H9 (cell line): ENCODE measurements around the gene KRT85. TPM values are rescaled to one million over a fixed set of nuclear protein-coding genes. Genes with fewer than 3 reads are reported as not detected.

Experiments used
- DNase-seq: peaks from one replicate; pipeline ENCODE4 v3.0.0-alpha.2; 2017
- H2AFZ ChIP-seq: one replicate; pipeline ENCODE4 v1.6.1; 2013; ENCODE audit warnings: mild to moderate bottlenecking, low read length, control low read depth, moderate library complexity
- H2AK5ac ChIP-seq: 2 replicates; pipeline ENCODE4 v1.6.1; 2013; ENCODE audit warnings: low read length, control low read depth, mixed read lengths; ENCODE audit not compliant: insufficient read length
- H2BK120ac ChIP-seq: one replicate; pipeline ENCODE4 v1.6.1; 2013; ENCODE audit warnings: low read depth, mild to moderate bottlenecking, low read length, control low read depth, inconsistent platforms; ENCODE audit not compliant: poor library complexity, severe bottlenecking
- H2BK12ac ChIP-seq: 2 replicates; pipeline ENCODE4 v1.6.1; 2013; ENCODE audit warnings: low read length, control low read depth, mixed read lengths, low read depth; ENCODE audit not compliant: insufficient read length
- H2BK15ac ChIP-seq: 2 replicates; pipeline ENCODE4 v1.6.1; 2013; ENCODE audit warnings: low read depth, low read length, control low read depth
- H2BK20ac ChIP-seq: one replicate; pipeline ENCODE4 v1.6.1; 2013; ENCODE audit warnings: low read depth, mild to moderate bottlenecking, low read length, control low read depth, inconsistent platforms; ENCODE audit not compliant: poor library complexity, severe bottlenecking
- H2BK5ac ChIP-seq: 2 replicates; pipeline ENCODE4 v1.6.1; 2013; ENCODE audit warnings: low read length, control low read depth, mixed read lengths; ENCODE audit not compliant: insufficient read length
- H3K14ac ChIP-seq: 2 replicates; pipeline ENCODE4 v1.6.1; 2013; ENCODE audit warnings: low read length, control low read depth; ENCODE audit not compliant: insufficient read depth
- H3K18ac ChIP-seq: 2 replicates; pipeline ENCODE4 v1.6.1; 2013; ENCODE audit warnings: low read depth, mild to moderate bottlenecking, mixed read lengths, low read length, control low read depth; ENCODE audit not compliant: insufficient read length
- H3K23ac ChIP-seq: 2 replicates; pipeline ENCODE4 v1.6.1; 2013; ENCODE audit warnings: low read length, control low read depth, mixed read lengths, low read depth; ENCODE audit not compliant: insufficient read length
- H3K23me2 ChIP-seq: 2 replicates; pipeline ENCODE4 v1.6.1; 2013; ENCODE audit warnings: low read depth, mild to moderate bottlenecking, mixed read lengths, low read length, control low read depth; ENCODE audit not compliant: insufficient read length, poor library complexity, severe bottlenecking
- H3K27ac ChIP-seq: 2 replicates; pipeline ENCODE4 v1.5.1; 2013; ENCODE audit warnings: low read length, control low read depth, mixed read lengths, low read depth; ENCODE audit not compliant: insufficient read length
- H3K27me3 ChIP-seq: 2 replicates; pipeline ENCODE4 v1.6.1; 2013; ENCODE audit warnings: low read length, control low read depth, inconsistent platforms; ENCODE audit not compliant: insufficient read depth
- H3K4ac ChIP-seq: 2 replicates; pipeline ENCODE4 v1.6.1; 2013; ENCODE audit warnings: low read depth, mild to moderate bottlenecking, control low read depth, inconsistent platforms, low read length, moderate library complexity
- H3K4me1 ChIP-seq: 2 replicates; pipeline ENCODE4 v1.6.1; 2013; ENCODE audit warnings: low read length, control low read depth, inconsistent platforms; ENCODE audit not compliant: insufficient read depth
- H3K4me2 ChIP-seq: 2 replicates; pipeline ENCODE4 v1.6.1; 2013; ENCODE audit warnings: low read length, control low read depth, mixed read lengths; ENCODE audit not compliant: insufficient read length, insufficient read depth
- H3K56ac ChIP-seq: 2 replicates; pipeline ENCODE4 v1.6.1; 2013; ENCODE audit warnings: low read depth, mild to moderate bottlenecking, mixed read lengths, low read length, control low read depth; ENCODE audit not compliant: insufficient read length
- H3K79me1 ChIP-seq: 2 replicates; pipeline ENCODE4 v1.6.1; 2013; ENCODE audit warnings: low read depth, mild to moderate bottlenecking, moderate library complexity, low read length, control low read depth, inconsistent platforms; ENCODE audit not compliant: insufficient read depth, poor library complexity, severe bottlenecking
- H3K79me2 ChIP-seq: 2 replicates; pipeline ENCODE4 v1.6.1; 2013; ENCODE audit warnings: low read length, control low read depth, inconsistent platforms; ENCODE audit not compliant: insufficient read depth
- H3K9ac ChIP-seq: 2 replicates; pipeline ENCODE4 v1.6.1; 2013; ENCODE audit warnings: low read length, control low read depth, mixed read lengths; ENCODE audit not compliant: insufficient read length; ENCODE audit errors: extremely low read depth
- H3K9me3 ChIP-seq: one replicate; pipeline ENCODE4 v1.6.1; 2013; ENCODE audit warnings: low read depth, low read length, inconsistent platforms; ENCODE audit not compliant: control insufficient read depth
- H3T11ph ChIP-seq: one replicate; pipeline ENCODE4 v1.6.1; 2013; ENCODE audit warnings: mild to moderate bottlenecking, low read length, control low read depth, inconsistent platforms
- H4K20me1 ChIP-seq: one replicate; pipeline ENCODE4 v1.6.1; 2013; ENCODE audit not compliant: control insufficient read depth, insufficient read length, insufficient read depth
- H4K5ac ChIP-seq: 2 replicates; pipeline ENCODE4 v1.6.1; 2013; ENCODE audit warnings: low read depth, mild to moderate bottlenecking, mixed read lengths, low read length, control low read depth; ENCODE audit not compliant: insufficient read length
- H4K8ac ChIP-seq: replicated peaks from 2 replicates; pipeline ENCODE4 v1.6.1; 2013; ENCODE audit warnings: low read length, control low read depth, mixed read lengths, low read depth; ENCODE audit not compliant: insufficient read length
- H4K91ac ChIP-seq: 2 replicates; pipeline ENCODE4 v1.6.1; 2013; ENCODE audit warnings: low read depth, mild to moderate bottlenecking, moderate library complexity, mixed read lengths, low read length, control low read depth; ENCODE audit not compliant: insufficient read length
- H3K27ac Mint-ChIP-seq, 3 experiments: 2 replicates in 2 of 3; 3 replicates in 1 of 3; pipeline ENCODE4 v1.8.0; 2020 to 2021; ENCODE audit warnings: mixed read lengths in 3 of 3, mild to moderate bottlenecking in 1 of 3, moderate library complexity in 1 of 3
- H3K27me3 Mint-ChIP-seq: 2 replicates; pipeline ENCODE4 v1.8.0; 2021; ENCODE audit warnings: low read depth, mild to moderate bottlenecking, moderate library complexity, mixed read lengths
- H3K36me3 Mint-ChIP-seq, 3 experiments: 2 replicates in 2 of 3; 3 replicates in 1 of 3; pipeline ENCODE4 v1.8.0; 2020 to 2021; ENCODE audit warnings: low read depth in 3 of 3, mixed read lengths in 3 of 3; ENCODE audit not compliant: insufficient read depth in 1 of 3
- H3K4me1 Mint-ChIP-seq, 2 experiments: 2 replicates each; pipeline ENCODE4 v1.8.0; 2020; ENCODE audit warnings: mixed read lengths in 2 of 2
- H3K4me3 Mint-ChIP-seq, 2 experiments: 2 replicates in 1 of 2; 3 replicates in 1 of 2; pipeline ENCODE4 v1.8.0; 2020 to 2021; ENCODE audit warnings: mild to moderate bottlenecking in 2 of 2, mixed read lengths in 2 of 2, moderate library complexity in 1 of 2
- H3K9me3 Mint-ChIP-seq, 2 experiments: 2 replicates in 1 of 2; 3 replicates in 1 of 2; pipeline ENCODE4 v1.8.0; 2020; ENCODE audit warnings: mild to moderate bottlenecking in 2 of 2, mixed read lengths in 2 of 2, moderate library complexity in 1 of 2
- CTCF ChIP-seq: fragments of 200-600 bp; sonication (generic); conservative IDR thresholded peaks from 3 replicates; pipeline ENCODE4 v1.8.0; 2021; ENCODE audit warnings: antibody characterized with exemption, mild to moderate bottlenecking
- whole genome bisulfite sequencing: extraction: QIAGEN DNeasy Blood & Tissue Kit; methylation state at CpG from one replicate; pipeline ENCODE4 v1.1.7; 2013; ENCODE audit warnings: missing lambda C conversion rate, low lambda C conversion rate, mixed read lengths; ENCODE audit not compliant: insufficient read length; ENCODE audit errors: extremely low coverage; 5-methylcytosine and 5-hydroxymethylcytosine counted together
- total RNA-seq: library from RNA; stranded (reverse); gene quantifications from 2 replicates; pipeline ENCODE4 v1.2.1, GENCODE V29; 2021

The KRT85 gene
- total RNA-seq, 1 experiment from 2014 or later: not detected

GRCh38 chr12:52414936-52415335 is 47.7 kb upstream of the KRT85 start:
- H3T11ph ChIP-seq: no peak overlapping the region
- no peak for TF ChIP-seq CTCF
- peaks cover 8 to 9% of the 10 kb centered on the region in 2 experiments for H3K4me1 Mint-ChIP-seq
- no peak overlapping the region for H3K14ac ChIP-seq
- peaks cover 0 to 4% (median 0%) of the 10 kb centered on the region in 3 experiments; a peak in 2 of 7 replicates for H3K36me3 Mint-ChIP-seq
- H4K5ac ChIP-seq: no peak overlapping the region
- H3K4ac ChIP-seq: no peak overlapping the region
- no peaks in the 10 kb centered on the region for H3K9me3 ChIP-seq
- peaks cover 3% of the 10 kb centered on the region for H3K23me2 ChIP-seq
- no peak overlapping the region for H4K8ac ChIP-seq
- no peak overlapping the region for H3K9ac ChIP-seq
- no peak overlapping the region for H2BK12ac ChIP-seq
- H3K4me3 Mint-ChIP-seq: no peak overlapping the region
- H4K91ac ChIP-seq: no peak overlapping the region
- no peak overlapping the region for H2BK120ac ChIP-seq
- H3K23ac ChIP-seq: no peak overlapping the region
- H3K4me1 ChIP-seq: no peaks in the 10 kb centered on the region
- no peak overlapping the region for H2BK5ac ChIP-seq
- H2AFZ ChIP-seq: no peak overlapping the region
- no peaks in the 10 kb centered on the region for H3K27me3 ChIP-seq
- H3K27ac Mint-ChIP-seq: no peak overlapping the region
- H3K9me3 Mint-ChIP-seq: peaks cover 5 to 7% of the 10 kb centered on the region in 2 experiments; a peak in 3 of 5 replicates
- no peak overlapping the region for H2BK15ac ChIP-seq
- H3K79me2 ChIP-seq: no peaks in the 10 kb centered on the region
- no peaks in the 10 kb centered on the region for H4K20me1 ChIP-seq
- H3K56ac ChIP-seq: no peak overlapping the region
- no peak for DNase-seq
- peaks cover 10% of the 10 kb centered on the region for H3K27me3 Mint-ChIP-seq
- no CpG with 5 or more reads among the region's 5 CpGs for WGBS
- no peak overlapping the region for H3K18ac ChIP-seq
- H2BK20ac ChIP-seq: no peak overlapping the region
- no peak overlapping the region for H2AK5ac ChIP-seq
- no peak overlapping the region for H3K27ac ChIP-seq
- no peak overlapping the region for H3K4me2 ChIP-seq
- H3K79me1 ChIP-seq: no peaks in the 10 kb centered on the region
